IMR-90 (cell line): ENCODE data around the gene ZDHHC14.

Experiments used
- BHLHE40 ChIP-seq: fragments of 150-350 bp; IDR thresholded peaks from 2 replicates; pipeline ENCODE4 v1.6.1; 2016; ENCODE audit warnings: mild to moderate bottlenecking, low read depth, low read length
- CEBPB ChIP-seq: IDR thresholded peaks from 2 replicates; pipeline ENCODE4 v1.6.1; 2012; ENCODE audit warnings: low read depth, low read length, improper control_type of control experiment
- CHD1 ChIP-seq: IDR thresholded peaks from 2 replicates; pipeline ENCODE4 v1.6.1; 2012; ENCODE audit warnings: low read depth, low read length, improper control_type of control experiment
- CTCF ChIP-seq: conservative IDR thresholded peaks from 2 replicates; pipeline ENCODE4 v1.5.1; 2012; ENCODE audit warnings: mild to moderate bottlenecking, low read depth, low read length, improper control_type of control experiment
- ELK1 ChIP-seq: fragments of 150-350 bp; IDR thresholded peaks from 2 replicates; pipeline ENCODE4 v1.6.1; 2016; ENCODE audit warnings: low read depth, mild to moderate bottlenecking, low read length, moderate library complexity, borderline replicate concordance
- FOS ChIP-seq: fragments of 150-350 bp; IDR thresholded peaks from 2 replicates; pipeline ENCODE4 v1.6.1; 2016; ENCODE audit warnings: low read depth, low read length
- MXI1 ChIP-seq: IDR thresholded peaks from 2 replicates; pipeline ENCODE4 v1.6.1; 2012; ENCODE audit warnings: low read depth, mild to moderate bottlenecking, low read length, moderate library complexity, borderline replicate concordance
- POLR2A ChIP-seq: IDR thresholded peaks from 2 replicates; pipeline ENCODE4 v1.6.1; 2012; ENCODE audit warnings: mild to moderate bottlenecking, low read depth, low read length
- RAD21 ChIP-seq: IDR thresholded peaks from 2 replicates; pipeline ENCODE4 v1.6.1; 2012; ENCODE audit warnings: low read length, improper control_type of control experiment
- USF2 ChIP-seq: fragments of 150-350 bp; IDR thresholded peaks from 2 replicates; pipeline ENCODE4 v1.6.1; 2017; ENCODE audit warnings: mild to moderate bottlenecking, antibody characterized with exemption, low read length, low read depth

- TF ChIP-seq CTCF (no peak), RAD21 (no peak), POLR2A (no peak), USF2 (no peak), CHD1 (no peak), FOS (no peak), CEBPB (no peak), MXI1 (no peak), ELK1 (no peak), BHLHE40 (no peak)
Observed at GRCh38 chr6:157457787-157458186, 76.8 kb downstream of the ZDHHC14 start.
